HCT116 (cell line): ENCODE results near the gene ATXN1.

ENCODE experiments used
- SIN3A ChIP-seq: IDR thresholded peaks from 2 replicates; pipeline ENCODE4 v1.6.1; 2012; ENCODE audit warnings: low read depth
- YY1 ChIP-seq: IDR thresholded peaks from 2 replicates; pipeline ENCODE4 v1.6.1; 2011; ENCODE audit warnings: low read length, low read depth, moderate library complexity, mild to moderate bottlenecking; ENCODE audit not compliant: insufficient replicate concordance; ENCODE audit errors: extremely low read depth

- TF ChIP-seq YY1 = no peak
- TF ChIP-seq SIN3A = no peak
Measured at GRCh38 chr6:16749516-16750485, 11.5 kb downstream of the ATXN1 start.
